AG09319 (cell line): Measurements from ENCODE around the gene MDP1.

Experiments used
- DNase-seq: peaks from one replicate; pipeline ENCODE4 v3.0.0-alpha.2; 2010; ENCODE audit warnings: low read depth; ENCODE audit errors: extremely low read depth
- CTCF ChIP-seq: IDR thresholded peaks from 2 replicates; pipeline ENCODE4 v1.5.1; 2011; ENCODE audit warnings: low read depth, mild to moderate bottlenecking, inconsistent platforms, low read length, moderate library complexity

The MDP1 gene

DNA sequence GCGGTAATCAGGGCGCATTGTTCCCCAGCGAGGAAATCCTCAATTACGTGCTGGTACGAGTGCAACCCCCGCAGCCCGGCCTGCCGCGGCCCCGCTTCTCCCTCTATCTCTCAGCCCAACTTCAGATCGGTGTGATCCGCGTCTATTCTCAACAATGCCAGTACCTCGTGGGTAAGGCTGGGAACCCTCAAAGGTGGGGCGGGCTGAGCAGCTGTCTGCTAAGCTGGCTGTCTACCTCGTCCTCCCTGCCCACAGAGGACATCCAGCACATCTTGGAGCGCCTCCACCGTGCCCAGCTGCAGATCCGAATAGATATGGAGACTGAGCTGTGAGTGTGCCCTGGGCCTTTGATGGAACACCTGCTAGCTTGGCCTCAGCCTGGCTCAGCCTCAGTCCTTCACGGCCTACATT, 43.0 kb downstream of the MDP1 start:
- no peak for TF ChIP-seq CTCF
- no peak for DNase-seq

DNA sequence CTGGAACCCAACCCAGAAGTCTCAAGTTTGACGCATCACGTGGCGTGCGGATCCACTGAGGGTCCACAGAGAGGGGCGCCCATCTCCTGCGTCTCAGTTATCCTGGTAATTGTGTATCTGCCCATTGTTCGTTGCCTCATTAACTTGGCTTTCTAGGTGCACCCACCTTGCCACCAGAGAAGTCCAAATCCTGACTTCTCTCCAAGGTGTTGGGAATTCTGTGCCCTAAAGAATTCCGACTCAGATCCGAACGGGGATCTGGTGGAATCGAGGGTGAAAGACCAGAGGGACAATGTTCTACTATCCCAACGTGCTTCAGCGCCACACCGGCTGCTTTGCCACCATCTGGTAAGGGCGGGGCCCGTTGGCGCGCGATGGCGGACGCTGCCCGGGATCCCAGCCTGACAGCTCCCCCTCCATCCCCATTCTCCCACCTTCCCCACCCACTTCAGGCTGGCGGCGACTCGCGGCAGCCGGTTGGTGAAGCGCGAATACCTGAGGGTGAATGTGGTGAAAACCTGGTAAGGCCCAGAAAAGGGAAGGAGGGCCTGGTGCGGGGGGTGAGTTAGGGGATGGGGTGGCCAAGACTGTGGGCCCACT, 43.5 kb downstream of the MDP1 start:
- no peak for TF ChIP-seq CTCF

DNA sequence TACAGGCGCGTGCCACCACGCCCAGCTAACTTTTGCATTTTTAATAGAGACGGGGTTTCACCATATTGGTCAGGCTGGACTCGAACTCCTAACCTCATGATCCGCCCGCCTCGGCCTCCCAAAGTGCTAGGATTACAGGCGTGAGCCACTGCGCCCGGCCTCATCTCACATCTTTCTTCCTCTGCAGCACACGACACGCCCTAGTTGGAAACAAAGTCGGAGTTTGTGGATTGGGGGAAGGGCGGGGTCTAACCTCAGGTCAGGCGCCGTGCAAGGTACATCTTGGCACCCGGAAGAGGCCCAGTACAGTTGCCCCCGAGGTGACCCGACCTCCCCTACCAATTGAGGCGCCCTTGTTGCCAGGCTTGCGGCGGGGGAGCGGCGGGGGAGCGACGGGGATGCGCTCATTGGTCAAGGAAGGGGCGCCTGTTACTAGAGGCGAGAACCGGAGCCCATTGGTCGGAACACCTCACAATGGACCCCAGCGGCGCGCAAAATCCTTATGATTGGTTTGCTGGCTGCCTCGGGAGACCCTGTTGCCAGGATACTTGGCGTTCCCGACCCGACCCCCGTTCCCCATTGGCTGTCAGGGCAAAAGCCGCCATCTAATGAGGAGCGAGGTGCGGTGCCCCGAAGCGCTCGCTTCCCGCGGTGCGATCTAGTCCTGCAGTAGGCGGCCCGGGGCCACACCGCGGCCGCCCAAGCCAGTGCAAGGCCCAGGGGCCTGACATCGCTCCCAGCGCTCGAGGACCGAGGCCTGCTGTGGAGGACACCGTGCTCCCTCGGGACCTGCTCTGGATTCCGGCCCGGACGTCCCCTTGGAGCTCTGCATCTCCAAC, 44.2 kb downstream of the MDP1 start, which contains the start of gene REC8:
TSS of gene REC8 (plus strand) at position 659 of the 839 bp plus-strand sequence. CDS start 473 bp downstream, outside the sequence.
- DNase-seq = no peak
- no peak for TF ChIP-seq CTCF

More for the DNA sequence above, 43.5 kb downstream of the MDP1 start:
- no peak for DNase-seq

- no peak for DNase-seq
- no peak for TF ChIP-seq CTCF
Measured at GRCh38 chr14:24167469-24168114, 48.3 kb downstream of the MDP1 start.

GRCh38 chr14:24165785-24166184, 50.1 kb downstream of the MDP1 start:
- TF ChIP-seq CTCF = no peak
- no peak for DNase-seq

DNA sequence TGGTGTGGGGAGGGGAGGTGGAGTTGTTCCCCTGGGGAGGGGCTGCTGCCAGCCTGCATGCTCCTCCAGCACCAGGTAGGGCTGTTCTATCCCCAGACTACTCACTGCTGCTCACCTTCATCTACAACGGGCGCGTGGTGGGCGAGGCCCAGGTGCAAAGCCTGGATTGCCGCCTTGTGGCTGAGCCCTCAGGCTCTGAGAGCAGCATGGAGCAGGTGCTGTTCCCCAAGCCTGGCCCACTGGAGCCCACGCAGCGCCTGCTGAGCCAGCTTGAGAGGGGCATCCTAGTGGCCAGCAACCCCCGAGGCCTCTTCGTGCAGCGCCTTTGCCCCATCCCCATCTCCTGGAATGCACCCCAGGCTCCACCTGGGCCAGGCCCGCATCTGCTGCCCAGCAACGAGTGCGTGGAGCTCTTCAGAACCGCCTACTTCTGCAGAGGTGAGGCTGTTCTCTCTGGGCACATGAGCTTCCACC, 51.3 kb downstream of the MDP1 start:
- DNase-seq = no peak
- TF ChIP-seq CTCF = no peak
